ENCODE data around the gene ZBTB5. TPM values are rescaled to one million over a fixed set of nuclear protein-coding genes. Genes with fewer than 3 reads are reported as not detected.

The ZBTB5 gene
- total RNA-seq, 1 experiment from 2014 or later = 5.8 TPM

- ATAC-seq (no peak), DNase-seq (no peak)
- Histone ChIP-seq H3K27me3 (ENCODE audit: low read length) (no peaks in the 10 kb centered on the region), H3K9me3 (ENCODE audit: low read length) (no peaks in the 10 kb centered on the region), H2AFZ (ENCODE audit: low read length) (no peak overlapping the region), H3K4me1 (ENCODE audit: insufficient read depth, low read length) (peaks cover 16% of the 10 kb centered on the region), H3K27ac (ENCODE audit: low read length) (no peak overlapping the region), H3K9me2 (replicated peaks; ENCODE audit: low read length) (no peaks in the 10 kb centered on the region), H3K4me3 (ENCODE audit: low read length) (peak overlapping the region; percentile 89), H3K36me3 (ENCODE audit: low read depth, low read length) (no peaks in the 10 kb centered on the region), H4K20me1 (ENCODE audit: low read length) (no peaks in the 10 kb centered on the region), H3K79me2 (ENCODE audit: low read length) (peaks cover 30% of the 10 kb centered on the region), H3K9ac (ENCODE audit: low read length) (peak overlapping the region; percentile 90), H3F3A (ENCODE audit: low read length, unreplicated experiment) (no peaks in the 10 kb centered on the region), H3K4me2 (ENCODE audit: low read length) (peak overlapping the region; percentile 88)
- TF ChIP-seq EZH2phosphoT487 (IDR thresholded peaks at IDR 0.05; ENCODE audit: borderline replicate concordance, low read length) = no peak
- no peak for TF ChIP-seq EZH2 (IDR thresholded peaks at IDR 0.05; ENCODE audit: low read length, unreplicated experiment)
- TF ChIP-seq, protein P1, sequence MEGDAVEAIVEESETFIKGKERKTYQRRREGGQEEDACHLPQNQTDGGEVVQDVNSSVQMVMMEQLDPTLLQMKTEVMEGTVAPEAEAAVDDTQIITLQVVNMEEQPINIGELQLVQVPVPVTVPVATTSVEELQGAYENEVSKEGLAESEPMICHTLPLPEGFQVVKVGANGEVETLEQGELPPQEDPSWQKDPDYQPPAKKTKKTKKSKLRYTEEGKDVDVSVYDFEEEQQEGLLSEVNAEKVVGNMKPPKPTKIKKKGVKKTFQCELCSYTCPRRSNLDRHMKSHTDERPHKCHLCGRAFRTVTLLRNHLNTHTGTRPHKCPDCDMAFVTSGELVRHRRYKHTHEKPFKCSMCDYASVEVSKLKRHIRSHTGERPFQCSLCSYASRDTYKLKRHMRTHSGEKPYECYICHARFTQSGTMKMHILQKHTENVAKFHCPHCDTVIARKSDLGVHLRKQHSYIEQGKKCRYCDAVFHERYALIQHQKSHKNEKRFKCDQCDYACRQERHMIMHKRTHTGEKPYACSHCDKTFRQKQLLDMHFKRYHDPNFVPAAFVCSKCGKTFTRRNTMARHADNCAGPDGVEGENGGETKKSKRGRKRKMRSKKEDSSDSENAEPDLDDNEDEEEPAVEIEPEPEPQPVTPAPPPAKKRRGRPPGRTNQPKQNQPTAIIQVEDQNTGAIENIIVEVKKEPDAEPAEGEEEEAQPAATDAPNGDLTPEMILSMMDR (conservative IDR thresholded peaks at IDR 0.05; ENCODE audit: low read depth, low read length) = no peak
- intact Hi-C loops (cut with micrococcal nuclease) = no loop called here
- POLR2A ChIA-PET (ENCODE audit: unreplicated experiment) = no interaction called here
- CTCF ChIA-PET = no interaction called here
- no TSS peak for BruUV-seq (replicated peaks)
Measured at GRCh38 chr9:37423508-37423907, 41.7 kb downstream of the ZBTB5 start.

DNA sequence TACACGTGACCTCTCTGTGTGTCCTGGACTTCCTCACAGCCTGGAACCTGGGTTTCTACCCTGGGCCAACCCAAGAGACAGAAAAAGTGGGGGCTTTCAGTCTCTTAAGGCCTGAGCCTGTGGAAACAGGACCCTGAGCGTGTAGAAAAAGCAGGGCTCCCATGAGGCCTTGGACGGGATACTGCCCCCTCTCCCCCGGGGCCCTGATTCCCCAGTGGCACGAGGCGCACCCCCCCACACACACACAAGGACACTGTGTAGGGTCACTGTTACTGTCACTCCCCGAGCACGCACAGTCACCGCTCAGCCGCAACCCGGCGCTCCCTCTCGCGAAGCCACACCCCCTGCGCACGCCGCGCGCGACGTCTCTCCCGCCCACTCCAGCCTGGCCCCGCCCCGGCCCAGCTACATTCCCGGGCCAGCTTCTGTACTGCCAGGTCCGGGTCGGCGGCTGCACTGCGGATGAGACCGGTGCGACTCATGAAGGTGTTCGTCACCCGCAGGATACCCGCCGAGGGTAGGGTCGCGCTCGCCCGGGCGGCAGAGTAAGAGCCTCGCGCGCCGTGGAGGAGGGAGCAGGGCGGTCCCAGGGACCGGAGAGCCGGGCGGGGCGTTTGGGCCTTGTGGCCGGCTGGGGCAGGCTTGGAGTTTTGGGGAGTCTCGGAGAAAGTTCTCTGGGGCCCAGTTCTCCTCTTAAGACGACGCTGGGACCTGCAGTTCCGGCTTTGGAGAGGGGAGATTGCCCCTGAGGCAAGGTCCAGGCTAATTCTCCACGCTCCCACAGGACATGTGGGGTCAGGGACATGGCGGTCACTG lies 42.8 kb downstream of the ZBTB5 start, which contains the start of gene GRHPR:
TSS of gene GRHPR (plus strand) at position 408 of the 816 bp plus-strand sequence. CDS start at position 463, 55 bp downstream.
- H3K9me2 ChIP-seq (replicated peaks; ENCODE audit: low read length) = no peaks in the 10 kb centered on the region
- no peak for TF ChIP-seq EZH2phosphoT487 (IDR thresholded peaks at IDR 0.05; ENCODE audit: borderline replicate concordance, low read length)
- TF ChIP-seq, protein P1 (conservative IDR thresholded peaks at IDR 0.05; ENCODE audit: low read depth, low read length) = no peak
- TF ChIP-seq EZH2 (IDR thresholded peaks at IDR 0.05; ENCODE audit: low read length, unreplicated experiment) = no peak
- TSS peak; percentile 56 for BruUV-seq (replicated peaks)
- DNase-seq (peak; percentile 80), ATAC-seq (peak; percentile 97)
- peaks cover 21% of the 10 kb centered on the region for H3K4me1 ChIP-seq (ENCODE audit: insufficient read depth, low read length)
- ChIA-PET CTCF (no interaction called here), POLR2A (ENCODE audit: unreplicated experiment) (no interaction called here)
- H3K79me2 ChIP-seq (ENCODE audit: low read length) = peaks cover 30% of the 10 kb centered on the region
- H3F3A ChIP-seq (ENCODE audit: low read length, unreplicated experiment) = no peaks in the 10 kb centered on the region
- no peaks in the 10 kb centered on the region for H3K9me3 ChIP-seq (ENCODE audit: low read length)
- no peaks in the 10 kb centered on the region for H3K27me3 ChIP-seq (ENCODE audit: low read length)
- peak within 1 kb of the TSS; percentile 84 for H2AFZ ChIP-seq (ENCODE audit: low read length)
- no peaks in the 10 kb centered on the region for H4K20me1 ChIP-seq (ENCODE audit: low read length)
- H3K36me3 ChIP-seq (ENCODE audit: low read depth, low read length) = no peaks in the 10 kb centered on the region
- H3K4me3 ChIP-seq (ENCODE audit: low read length) = peak within 1 kb of the TSS; percentile 89
- intact Hi-C loops (cut with micrococcal nuclease) = no loop called here
- peak within 1 kb of the TSS; percentile 90 for H3K9ac ChIP-seq (ENCODE audit: low read length)
- peak within 1 kb of the TSS; percentile 88 for H3K4me2 ChIP-seq (ENCODE audit: low read length)
- peak within 1 kb of the TSS; percentile 26 for H3K27ac ChIP-seq (ENCODE audit: low read length)

- H3K27me3 ChIP-seq (ENCODE audit: low read length) = no peaks in the 10 kb centered on the region
- H2AFZ ChIP-seq (ENCODE audit: low read length) = peak overlapping the region; percentile 84
- H3K4me3 ChIP-seq (ENCODE audit: low read length) = peak overlapping the region; percentile 89
- H3K4me2 ChIP-seq (ENCODE audit: low read length) = peak overlapping the region; percentile 88
- POLR2A ChIA-PET (ENCODE audit: unreplicated experiment) = no interaction called here
- no peaks in the 10 kb centered on the region for H3K9me3 ChIP-seq (ENCODE audit: low read length)
- no peaks in the 10 kb centered on the region for H4K20me1 ChIP-seq (ENCODE audit: low read length)
- intact Hi-C loops (cut with micrococcal nuclease) = no loop called here
- H3K36me3 ChIP-seq (ENCODE audit: low read depth, low read length) = no peaks in the 10 kb centered on the region
- H3K9me2 ChIP-seq (replicated peaks; ENCODE audit: low read length) = no peaks in the 10 kb centered on the region
- H3K79me2 ChIP-seq (ENCODE audit: low read length) = peaks cover 30% of the 10 kb centered on the region
- H3K27ac ChIP-seq (ENCODE audit: low read length) = no peak overlapping the region; the same call in 1 of the 2 replicates
- CTCF ChIA-PET = no interaction called here
- TSS peak; percentile 57 for BruUV-seq (replicated peaks)
- DNase-seq = no peak
- peak overlapping the region; percentile 90 for H3K9ac ChIP-seq (ENCODE audit: low read length)
- peaks cover 21% of the 10 kb centered on the region for H3K4me1 ChIP-seq (ENCODE audit: insufficient read depth, low read length)
- no peaks in the 10 kb centered on the region for H3F3A ChIP-seq (ENCODE audit: low read length, unreplicated experiment)
- no peak; the same call in 1 of the 2 replicates for ATAC-seq
- TF ChIP-seq, protein P1 (conservative IDR thresholded peaks at IDR 0.05; ENCODE audit: low read depth, low read length) = no peak
- no peak for TF ChIP-seq EZH2 (IDR thresholded peaks at IDR 0.05; ENCODE audit: low read length, unreplicated experiment)
- no peak for TF ChIP-seq EZH2phosphoT487 (IDR thresholded peaks at IDR 0.05; ENCODE audit: borderline replicate concordance, low read length)
Measured at GRCh38 chr9:37421914-37422288, 43.3 kb downstream of the ZBTB5 start.

Measured in PC-3 (cell line).